ENCODE data around the gene GATA3. TPM values are rescaled to one million over a fixed set of nuclear protein-coding genes. Genes with fewer than 3 reads are reported as not detected.

Gene GATA3
- total and polyA plus RNA-seq, 9 of the 15 experiments (the other 6 are each of a cell fraction or from before 2014, with no cell fraction given), result 0.01 to 0.24 (median 0.09) TPM; not detected in 6

DNA sequence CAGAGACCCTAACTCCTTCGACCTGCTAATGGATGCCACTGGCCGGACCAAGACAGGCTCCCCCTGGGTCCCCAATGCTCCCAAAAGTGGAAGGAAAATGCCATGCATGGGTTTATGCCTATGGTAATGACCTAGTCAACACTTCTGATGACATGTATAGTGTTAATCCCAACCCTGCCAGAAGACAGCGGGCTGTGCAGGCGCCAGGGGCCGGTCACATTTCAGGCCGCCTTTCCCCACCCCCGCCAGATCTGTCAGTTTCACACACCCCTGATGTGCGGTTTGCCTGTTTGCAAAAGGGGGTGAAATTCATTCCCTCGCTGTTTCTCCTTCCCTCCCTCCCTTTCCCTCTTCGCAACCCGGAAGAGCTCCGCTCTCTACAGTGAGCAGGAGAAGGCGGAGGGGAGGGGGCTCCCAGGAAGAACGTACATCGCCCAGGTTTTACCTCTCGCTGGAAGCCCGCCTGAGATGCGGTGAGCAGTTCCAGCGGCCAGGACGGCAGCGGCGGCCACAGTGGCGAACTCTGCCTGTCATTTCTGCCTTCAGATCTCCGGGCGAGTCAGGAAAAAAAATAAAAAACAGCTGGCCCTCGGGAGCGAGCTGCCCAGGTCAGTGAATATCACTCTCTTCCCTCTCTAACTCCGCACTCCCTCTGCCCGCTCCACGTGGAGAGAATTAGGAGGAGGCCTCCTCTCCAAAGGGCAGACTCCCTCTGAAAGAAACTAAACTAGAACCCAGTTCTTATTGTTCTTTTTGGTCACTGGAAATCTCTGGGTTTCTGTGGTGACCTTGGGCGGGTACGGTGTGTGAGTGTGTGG, 9.4 kb upstream of the GATA3 start (continued):
- TF ChIP-seq SAFB (IDR thresholded peaks at IDR 0.05; ENCODE audit: borderline replicate concordance, low read depth, low read length) (no peak), TEAD1 (CRISPR knock-in tag; IDR thresholded peaks at IDR 0.05) (no peak), NR2C2 (CRISPR knock-in tag; IDR thresholded peaks at IDR 0.05) (0 out of 2 replicates have a peak, but pooled peaks have one; percentile 16), NR2C2 (tag; IDR thresholded peaks at IDR 0.05) (peak; percentile 78), ZNF408 (CRISPR knock-in tag; IDR thresholded peaks at IDR 0.05; ENCODE audit: low read depth) (no peak), ZNF224 (CRISPR knock-in tag; IDR thresholded peaks at IDR 0.05) (no peak), NR2C1 (IDR thresholded peaks at IDR 0.05) (no peak), NR2C1 (tag; IDR thresholded peaks at IDR 0.05) (peak; percentile 47; the same call in 1 of the 2 replicates), ESRRA (IDR thresholded peaks at IDR 0.05; ENCODE audit: borderline replicate concordance, low read depth) (no peak), VEZF1 (CRISPR knock-in tag; IDR thresholded peaks at IDR 0.05) (peak; percentile 18; the same call in 1 of the 2 replicates), PHF8 (IDR thresholded peaks at IDR 0.05; ENCODE audit: borderline replicate concordance, low read length) (no peak)
- TF ChIP-seq, protein P1, sequence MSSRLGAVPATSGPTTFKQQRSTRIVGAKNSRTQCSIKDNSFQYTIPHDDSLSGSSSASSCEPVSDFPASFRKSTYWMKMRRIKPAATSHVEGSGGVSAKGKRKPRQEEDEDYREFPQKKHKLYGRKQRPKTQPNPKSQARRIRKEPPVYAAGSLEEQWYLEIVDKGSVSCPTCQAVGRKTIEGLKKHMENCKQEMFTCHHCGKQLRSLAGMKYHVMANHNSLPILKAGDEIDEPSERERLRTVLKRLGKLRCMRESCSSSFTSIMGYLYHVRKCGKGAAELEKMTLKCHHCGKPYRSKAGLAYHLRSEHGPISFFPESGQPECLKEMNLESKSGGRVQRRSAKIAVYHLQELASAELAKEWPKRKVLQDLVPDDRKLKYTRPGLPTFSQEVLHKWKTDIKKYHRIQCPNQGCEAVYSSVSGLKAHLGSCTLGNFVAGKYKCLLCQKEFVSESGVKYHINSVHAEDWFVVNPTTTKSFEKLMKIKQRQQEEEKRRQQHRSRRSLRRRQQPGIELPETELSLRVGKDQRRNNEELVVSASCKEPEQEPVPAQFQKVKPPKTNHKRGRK (tag; IDR thresholded peaks at IDR 0.05), result no peak
- TF ChIP-seq, protein P2, sequence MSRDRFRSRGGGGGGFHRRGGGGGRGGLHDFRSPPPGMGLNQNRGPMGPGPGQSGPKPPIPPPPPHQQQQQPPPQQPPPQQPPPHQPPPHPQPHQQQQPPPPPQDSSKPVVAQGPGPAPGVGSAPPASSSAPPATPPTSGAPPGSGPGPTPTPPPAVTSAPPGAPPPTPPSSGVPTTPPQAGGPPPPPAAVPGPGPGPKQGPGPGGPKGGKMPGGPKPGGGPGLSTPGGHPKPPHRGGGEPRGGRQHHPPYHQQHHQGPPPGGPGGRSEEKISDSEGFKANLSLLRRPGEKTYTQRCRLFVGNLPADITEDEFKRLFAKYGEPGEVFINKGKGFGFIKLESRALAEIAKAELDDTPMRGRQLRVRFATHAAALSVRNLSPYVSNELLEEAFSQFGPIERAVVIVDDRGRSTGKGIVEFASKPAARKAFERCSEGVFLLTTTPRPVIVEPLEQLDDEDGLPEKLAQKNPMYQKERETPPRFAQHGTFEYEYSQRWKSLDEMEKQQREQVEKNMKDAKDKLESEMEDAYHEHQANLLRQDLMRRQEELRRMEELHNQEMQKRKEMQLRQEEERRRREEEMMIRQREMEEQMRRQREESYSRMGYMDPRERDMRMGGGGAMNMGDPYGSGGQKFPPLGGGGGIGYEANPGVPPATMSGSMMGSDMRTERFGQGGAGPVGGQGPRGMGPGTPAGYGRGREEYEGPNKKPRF (IDR thresholded peaks at IDR 0.05; ENCODE audit: low read depth, low read length), result no peak
